ENCODE data around the gene TUBB. TPM values are rescaled to one million over a fixed set of nuclear protein-coding genes. Genes with fewer than 3 reads are reported as not detected.
A peak's percentile ranks its signal among the peaks of the same experiment; 100 is the strongest.
"Not testable (repeated sequence)": the region's sequence is repeated elsewhere in the genome, so short reads cannot be mapped to it uniquely, and the experiment has no call there.

The TUBB gene
- total RNA-seq, 4 donors from 2014 or later, result 152 to 218 (median 207) TPM

- H3K27ac ChIP-seq, result no peak overlapping the region
- DNase-seq (ENCODE audit: low spot score in 2 of 2), result no peak
- no peaks in the 10 kb centered on the region for H3K36me3 ChIP-seq
- 71 to 79% methylated on average over 3 of the region's 3 CpGs for WGBS, 2 donors
- no peak for TF ChIP-seq CTCF (IDR thresholded peaks at IDR 0.05)
- no peak for TF ChIP-seq POLR2A (IDR thresholded peaks at IDR 0.05)
- no peak for TF ChIP-seq EP300 (IDR thresholded peaks at IDR 0.05)
- peaks cover 0 to 41% (median 12%) of the 10 kb centered on the region in 4 donors for H3K4me1 ChIP-seq
- H3K4me3 ChIP-seq, result no peak overlapping the region
- no peaks in the 10 kb centered on the region for H3K27me3 ChIP-seq
- H3K9me3 ChIP-seq, result no peaks in the 10 kb centered on the region
Measured at GRCh38 chr6:30754631-30755030, 34.5 kb downstream of the TUBB start.

GRCh38 chr6:30756405-30757003 is 36.4 kb downstream of the TUBB start:
- H3K4me3 ChIP-seq; H3K9me3 ChIP-seq; H3K27ac ChIP-seq; DNase-seq (ENCODE audit: low spot score in 2 of 2); H3K36me3 ChIP-seq; H3K27me3 ChIP-seq: not testable (repeated sequence)
- peaks cover 0 to 34% (median 9%) of the 10 kb centered on the region in 4 donors for H3K4me1 ChIP-seq
- 94 to 97% methylated on average over 7 of the region's 7 CpGs for WGBS, 2 donors

GRCh38 chr6:30757261-30757904 is 37.2 kb downstream of the TUBB start:
- no peak overlapping the region for H3K4me3 ChIP-seq
- TF ChIP-seq EP300 (IDR thresholded peaks at IDR 0.05) (no peak), POLR2A (IDR thresholded peaks at IDR 0.05) (no peak), CTCF (IDR thresholded peaks at IDR 0.05) (no peak)
- no peaks in the 10 kb centered on the region for H3K36me3 ChIP-seq
- no peaks in the 10 kb centered on the region for H3K9me3 ChIP-seq
- H3K27me3 ChIP-seq, result no peaks in the 10 kb centered on the region
- DNase-seq (ENCODE audit: low spot score in 2 of 2), result no peak
- 100% methylated on average over 1 of the region's 1 CpG for WGBS, 2 donors
- no peak overlapping the region for H3K27ac ChIP-seq
- H3K4me1 ChIP-seq, result peaks cover 0 to 25% (median 5%) of the 10 kb centered on the region in 4 donors

- Histone ChIP-seq H3K9me3 (no peaks in the 10 kb centered on the region), H3K4me3 (no peak overlapping the region), H3K27me3 (no peaks in the 10 kb centered on the region), H3K36me3 (no peaks in the 10 kb centered on the region), H3K27ac (peak overlapping the region in 1 of 4 donors; percentile 66), H3K4me1 (peaks cover 0 to 20% (median 9%) of the 10 kb centered on the region in 4 donors)
- no peak for TF ChIP-seq EP300 (IDR thresholded peaks at IDR 0.05)
- TF ChIP-seq POLR2A (IDR thresholded peaks at IDR 0.05), result no peak
- WGBS, 2 donors, result 80 to 85% methylated on average over 10 of the region's 10 CpGs
- no peak for DNase-seq (ENCODE audit: low spot score in 2 of 2)
Measured at GRCh38 chr6:30759575-30760239, 39.6 kb downstream of the TUBB start.

GRCh38 chr6:30760549-30760948 is 40.4 kb downstream of the TUBB start:
- TF ChIP-seq POLR2A (IDR thresholded peaks at IDR 0.05), result no peak
- no peak for TF ChIP-seq EP300 (IDR thresholded peaks at IDR 0.05)
- no peak for TF ChIP-seq CTCF (IDR thresholded peaks at IDR 0.05)
- 80 to 84% methylated on average over 8 of the region's 8 CpGs for WGBS, 2 donors
- DNase-seq (ENCODE audit: low spot score in 2 of 2), result no peak
- H3K27me3 ChIP-seq, result no peaks in the 10 kb centered on the region
- peaks cover 0 to 20% (median 9%) of the 10 kb centered on the region in 4 donors for H3K4me1 ChIP-seq
- no peak overlapping the region for H3K4me3 ChIP-seq
- H3K9me3 ChIP-seq, result no peaks in the 10 kb centered on the region
- no peaks in the 10 kb centered on the region for H3K36me3 ChIP-seq
- no peak overlapping the region for H3K27ac ChIP-seq
